SU-DHL-6 (cell line): ENCODE results near the gene WNK4.

Source experiments
- CTCF ChIP-seq: fragments of 200-600 bp; sonication (generic); IDR thresholded peaks from one replicate; pipeline ENCODE4 v1.5.1; 2017; ENCODE audit warnings: antibody characterized with exemption, mild to moderate bottlenecking, low read length, moderate library complexity; ENCODE audit not compliant: insufficient read depth, poor library complexity, severe bottlenecking
- EZH2phosphoT487 ChIP-seq: fragments of 200-600 bp; sonication (generic), shearing (Covaris generic); conservative IDR thresholded peaks from 2 replicates; pipeline ENCODE4 v1.6.1; 2018; ENCODE audit warnings: mild to moderate bottlenecking, antibody characterized with exemption, low read length, moderate library complexity, mixed read lengths

GRCh38 chr17:42797067-42798007 is 16.9 kb downstream of the WNK4 start:
- TF ChIP-seq CTCF: no peak
- TF ChIP-seq EZH2phosphoT487: no peak
